Measurements from ENCODE around the gene TRAK1. TPM values are rescaled to one million over a fixed set of nuclear protein-coding genes. Genes with fewer than 3 reads are reported as not detected.
A peak's percentile ranks its signal among the peaks of the same experiment; 100 is the strongest.

The TRAK1 gene
- total RNA-seq, 1 donor from 2014 or later = 49.6 TPM

- intact Hi-C loops (cut with DNase I) = no loop called here
- Histone ChIP-seq H3K27me3 (no peaks in the 10 kb centered on the region), H3K9me3 (no peaks in the 10 kb centered on the region), H3K4me1 (no peaks in the 10 kb centered on the region), H3K4me3 (no peak overlapping the region), H3K36me3 (no peaks in the 10 kb centered on the region), H3K27ac (no peak overlapping the region)
- TF ChIP-seq, protein P1, sequence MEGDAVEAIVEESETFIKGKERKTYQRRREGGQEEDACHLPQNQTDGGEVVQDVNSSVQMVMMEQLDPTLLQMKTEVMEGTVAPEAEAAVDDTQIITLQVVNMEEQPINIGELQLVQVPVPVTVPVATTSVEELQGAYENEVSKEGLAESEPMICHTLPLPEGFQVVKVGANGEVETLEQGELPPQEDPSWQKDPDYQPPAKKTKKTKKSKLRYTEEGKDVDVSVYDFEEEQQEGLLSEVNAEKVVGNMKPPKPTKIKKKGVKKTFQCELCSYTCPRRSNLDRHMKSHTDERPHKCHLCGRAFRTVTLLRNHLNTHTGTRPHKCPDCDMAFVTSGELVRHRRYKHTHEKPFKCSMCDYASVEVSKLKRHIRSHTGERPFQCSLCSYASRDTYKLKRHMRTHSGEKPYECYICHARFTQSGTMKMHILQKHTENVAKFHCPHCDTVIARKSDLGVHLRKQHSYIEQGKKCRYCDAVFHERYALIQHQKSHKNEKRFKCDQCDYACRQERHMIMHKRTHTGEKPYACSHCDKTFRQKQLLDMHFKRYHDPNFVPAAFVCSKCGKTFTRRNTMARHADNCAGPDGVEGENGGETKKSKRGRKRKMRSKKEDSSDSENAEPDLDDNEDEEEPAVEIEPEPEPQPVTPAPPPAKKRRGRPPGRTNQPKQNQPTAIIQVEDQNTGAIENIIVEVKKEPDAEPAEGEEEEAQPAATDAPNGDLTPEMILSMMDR (IDR thresholded peaks at IDR 0.05) = no peak
- no peak for DNase-seq
- ATAC-seq = no peak
Observed at GRCh38 chr3:42143440-42143839, 52.3 kb downstream of the TRAK1 start.

DNA sequence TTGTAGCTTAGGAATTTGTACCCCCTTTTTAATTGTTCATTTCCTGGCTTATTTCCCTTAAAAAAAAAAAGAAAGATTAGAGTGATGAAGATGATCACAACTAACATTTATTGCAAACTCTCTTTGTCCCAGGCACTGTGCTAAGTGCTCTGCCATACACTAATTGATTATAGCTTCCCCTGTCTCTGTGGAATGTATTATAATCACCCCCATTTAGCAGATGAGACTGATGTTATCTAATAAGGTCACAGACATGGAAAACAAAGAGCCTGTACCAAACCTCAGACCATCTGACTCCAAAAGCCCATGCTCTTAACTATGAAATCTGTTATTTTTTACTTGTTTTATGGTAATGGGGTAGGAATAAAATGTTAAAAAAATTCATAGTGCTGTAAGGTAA lies 53.1 kb downstream of the TRAK1 start:
- no peak for ATAC-seq
- no peak for DNase-seq
- H3K36me3 ChIP-seq = no peaks in the 10 kb centered on the region
- TF ChIP-seq, protein P1 (IDR thresholded peaks at IDR 0.05) = no peak
- intact Hi-C loops (cut with DNase I) = no loop called here
- no peaks in the 10 kb centered on the region for H3K4me1 ChIP-seq
- H3K4me3 ChIP-seq = no peak overlapping the region
- H3K27ac ChIP-seq = no peak overlapping the region
- H3K27me3 ChIP-seq = no peaks in the 10 kb centered on the region
- H3K9me3 ChIP-seq = no peaks in the 10 kb centered on the region

DNA sequence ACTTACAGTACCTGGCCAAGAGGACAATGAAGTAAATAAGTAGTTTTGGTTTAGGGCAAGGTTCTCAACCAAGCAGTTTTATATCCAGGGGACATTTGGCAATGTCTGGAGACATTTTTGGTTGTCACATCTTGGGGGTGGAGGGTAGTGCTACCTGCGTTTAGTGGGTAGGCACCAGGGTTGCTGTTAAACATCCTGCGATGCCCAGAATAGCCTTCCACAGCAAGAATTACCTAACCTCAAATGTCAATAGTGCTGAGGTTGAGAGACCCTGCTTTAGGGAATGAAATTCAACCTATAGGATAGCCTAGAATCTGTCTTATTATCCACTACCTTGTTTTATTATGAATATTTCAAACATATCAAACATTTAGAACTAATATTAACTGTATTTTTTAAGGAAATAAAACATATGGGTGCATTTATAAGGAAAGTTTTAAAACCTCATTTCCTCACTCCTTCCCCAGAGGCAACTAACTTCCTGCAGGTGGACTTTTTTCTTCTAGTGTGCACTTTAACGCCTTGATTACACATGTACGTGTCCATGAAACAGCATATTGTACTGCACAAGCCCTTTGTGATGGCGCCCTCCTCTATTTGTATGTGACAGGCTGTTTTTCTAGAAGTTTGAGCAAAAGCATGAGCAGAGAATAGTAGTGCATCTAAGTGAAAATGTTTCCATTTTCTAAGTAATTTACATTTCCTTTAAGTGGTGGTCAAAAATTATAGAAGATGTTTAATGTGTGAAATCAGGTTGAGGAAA lies 57.1 kb downstream of the TRAK1 start:
- H3K36me3 ChIP-seq = no peaks in the 10 kb centered on the region
- ATAC-seq (no peak), DNase-seq (no peak)
- H3K27me3 ChIP-seq = no peaks in the 10 kb centered on the region
- H3K27ac ChIP-seq = no peak overlapping the region
- intact Hi-C loops (cut with DNase I) = no loop called here
- no peak overlapping the region for H3K4me3 ChIP-seq
- H3K9me3 ChIP-seq = no peaks in the 10 kb centered on the region
- TF ChIP-seq, protein P1 (IDR thresholded peaks at IDR 0.05) = no peak
- H3K4me1 ChIP-seq = peaks cover 7% of the 10 kb centered on the region

GRCh38 chr3:42148982-42149432 lies 57.9 kb downstream of the TRAK1 start:
- intact Hi-C loops (cut with DNase I) = no loop called here
- TF ChIP-seq, protein P1 (IDR thresholded peaks at IDR 0.05) = no peak
- H3K27ac ChIP-seq = no peak overlapping the region
- no peak overlapping the region for H3K4me3 ChIP-seq
- no peaks in the 10 kb centered on the region for H3K27me3 ChIP-seq
- no peaks in the 10 kb centered on the region for H3K36me3 ChIP-seq
- DNase-seq = no peak
- H3K9me3 ChIP-seq = no peaks in the 10 kb centered on the region
- ATAC-seq = peak; percentile 65
- H3K4me1 ChIP-seq = peaks cover 7% of the 10 kb centered on the region

- Histone ChIP-seq H3K4me1 (peaks cover 7% of the 10 kb centered on the region), H3K9me3 (no peaks in the 10 kb centered on the region), H3K36me3 (no peaks in the 10 kb centered on the region), H3K27me3 (no peaks in the 10 kb centered on the region), H3K27ac (no peak overlapping the region), H3K4me3 (no peak overlapping the region)
- intact Hi-C loops (cut with DNase I) = no loop called here
- TF ChIP-seq, protein P1 (IDR thresholded peaks at IDR 0.05) = no peak
- no peak for ATAC-seq
- DNase-seq = no peak
Observed at GRCh38 chr3:42149532-42149931, 58.4 kb downstream of the TRAK1 start.

Data from upper lobe of right lung (tissue), 1 donor.